ENCODE data around the gene RNLS.

The RNLS gene

DNA sequence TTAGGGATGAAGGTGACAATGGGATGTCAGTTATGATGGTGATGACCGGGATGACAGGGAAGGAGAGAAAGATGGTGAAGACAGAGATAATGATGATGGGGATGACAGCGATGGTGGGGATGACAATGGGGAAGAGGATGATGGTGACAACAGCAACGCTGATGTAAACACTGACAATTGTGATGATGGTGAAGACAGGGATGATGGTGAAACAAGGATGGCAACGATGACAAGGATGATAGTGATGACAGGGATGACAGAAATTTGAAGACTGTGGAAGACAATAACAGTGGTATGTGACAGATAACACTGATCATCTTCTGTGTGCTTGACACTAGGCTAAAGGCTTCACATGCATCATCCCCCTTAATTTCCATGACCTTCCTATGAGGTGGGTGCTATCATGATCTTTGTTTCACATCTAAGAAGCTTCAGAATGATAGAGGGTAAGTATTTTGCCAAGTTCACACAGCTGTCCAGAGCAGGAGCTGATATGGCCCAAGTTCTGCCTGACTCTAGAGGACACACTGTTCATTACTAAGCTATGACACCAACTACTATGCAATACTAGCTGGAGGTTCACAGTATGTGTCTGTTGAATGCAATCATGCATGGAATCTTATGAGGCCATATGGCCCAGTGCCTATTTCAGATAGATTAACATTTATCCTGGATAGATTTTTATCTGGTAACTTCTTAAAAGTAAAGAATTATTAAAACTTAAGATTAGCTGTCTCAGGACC, 105.6 kb downstream of the RNLS start:
- DNase-seq (ENCODE audit: low read depth in 3 of 3) = no peak

- DNase-seq (ENCODE audit: low read depth in 3 of 3) = no peak
These were observed 108.0 kb downstream of the RNLS start for GRCh38 chr10:88474884-88475844.

DNA sequence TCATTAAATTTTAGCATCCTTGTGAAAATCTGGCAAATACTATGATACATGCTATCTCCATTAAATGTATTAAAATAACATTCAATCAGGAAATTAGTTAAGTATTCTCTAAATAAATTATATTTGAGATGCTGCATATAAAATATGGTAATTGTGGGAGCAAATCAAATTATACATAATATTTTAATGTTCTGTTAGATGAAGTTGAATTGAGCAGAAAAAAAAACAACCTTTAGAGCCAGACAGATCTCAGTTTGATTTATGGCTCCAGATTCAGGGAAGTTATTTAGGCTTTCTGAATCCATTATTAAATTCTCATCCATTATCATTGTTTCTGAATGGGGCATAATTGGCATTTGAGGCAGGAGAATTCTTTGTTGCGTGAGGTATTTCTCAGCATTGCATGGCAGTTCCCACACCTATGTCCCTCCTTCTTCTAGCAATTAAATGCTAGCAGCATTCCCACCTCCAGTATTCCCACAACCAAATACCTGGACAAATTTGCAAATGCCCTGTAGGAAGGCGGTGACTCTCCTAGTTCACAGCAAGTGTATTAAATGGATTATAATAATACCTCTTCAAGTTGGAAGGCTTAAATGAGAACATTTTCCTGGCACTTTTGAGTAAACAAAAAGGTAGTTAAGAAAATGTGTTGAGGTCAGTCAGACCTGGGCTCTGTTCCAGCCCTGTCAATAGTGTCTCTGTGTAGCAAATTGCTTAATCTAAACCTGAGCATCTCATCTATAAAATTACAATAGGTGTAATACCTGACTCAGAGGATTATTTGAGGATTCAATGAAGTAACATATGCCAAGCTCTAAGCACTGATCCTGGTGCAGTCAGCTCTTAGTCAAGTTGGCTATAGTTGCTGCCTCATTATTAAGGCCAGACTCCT, 108.9 kb downstream of the RNLS start:
- DNase-seq (ENCODE audit: low read depth in 3 of 3) = no peak

- DNase-seq (ENCODE audit: low read depth in 3 of 3) = no peak
These were observed 110.6 kb downstream of the RNLS start for GRCh38 chr10:88472540-88472939.

GRCh38 chr10:88471899-88472298, 111.2 kb downstream of the RNLS start:
- DNase-seq (ENCODE audit: low read depth in 3 of 3) = no peak

DNA sequence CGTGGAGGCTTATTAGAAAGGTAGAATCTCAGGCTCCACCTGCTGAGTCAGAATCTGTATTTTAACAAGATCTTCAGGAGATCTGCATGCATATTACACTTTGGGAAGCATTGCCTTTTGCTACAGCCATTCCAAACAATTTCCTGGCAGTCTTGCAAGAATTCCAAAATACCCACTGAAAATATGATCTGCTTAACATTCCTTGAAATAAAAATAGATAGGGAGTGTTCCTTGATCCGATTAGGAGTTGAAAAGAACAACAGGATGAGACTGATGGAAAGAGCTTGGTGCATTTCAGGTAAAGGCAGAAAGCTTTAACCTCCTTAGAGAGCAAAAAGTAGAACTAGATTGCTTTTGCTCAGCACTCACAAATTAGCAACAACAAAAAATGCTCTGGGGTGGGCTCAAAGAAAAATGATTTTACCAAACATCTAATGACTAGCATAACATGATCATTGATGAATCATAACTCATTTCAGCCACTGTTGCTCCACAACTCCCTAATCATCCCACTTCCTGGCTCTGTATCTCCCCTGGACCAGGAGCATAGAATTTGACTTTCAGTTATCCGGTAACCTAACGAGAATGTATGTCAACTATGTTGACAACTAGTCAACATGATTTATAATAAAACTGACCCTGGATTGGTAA, 115.2 kb downstream of the RNLS start:
- DNase-seq (ENCODE audit: low read depth in 3 of 3) = no peak

GRCh38 chr10:88466786-88467185, 116.3 kb downstream of the RNLS start:
- DNase-seq (ENCODE audit: low read depth in 3 of 3) = no peak

DNA sequence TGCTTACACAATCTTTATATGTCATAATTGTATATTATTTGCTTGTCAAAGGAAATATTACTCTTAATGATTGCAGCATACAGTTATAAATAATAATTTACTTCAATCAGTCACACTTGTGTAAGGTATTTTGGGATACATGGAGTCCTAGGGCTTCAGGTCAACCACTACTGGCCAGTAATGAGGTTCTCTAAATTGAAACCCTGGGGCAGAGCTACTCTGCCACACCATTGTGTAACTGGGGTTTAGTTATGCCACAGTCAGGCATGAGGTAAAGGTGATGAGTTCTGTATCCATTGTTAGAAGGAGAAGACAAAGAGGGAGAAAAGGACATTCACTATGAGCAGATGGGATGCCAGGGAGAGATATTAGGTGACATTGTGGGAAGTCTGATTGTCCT, 117.4 kb downstream of the RNLS start:
- no peak for DNase-seq (ENCODE audit: low read depth in 3 of 3)

DNA sequence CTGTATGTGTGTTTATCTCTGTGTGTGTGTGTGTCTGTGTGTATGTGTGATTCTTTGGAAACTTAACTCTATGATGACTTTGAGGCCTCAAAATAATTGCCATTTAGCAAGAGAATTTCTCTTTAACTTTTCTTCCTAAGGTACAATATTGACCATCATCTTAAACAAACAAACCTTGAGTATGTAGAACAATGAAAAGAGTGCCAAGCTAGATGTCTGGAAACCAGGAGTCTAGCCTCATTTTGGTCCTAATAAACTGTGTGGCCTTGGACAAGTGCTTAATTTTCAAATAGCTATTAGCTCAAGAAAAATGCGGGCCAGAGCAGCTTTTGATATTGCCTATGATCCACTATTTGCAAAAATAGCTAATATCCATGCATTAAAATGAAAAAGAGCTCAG, 119.3 kb downstream of the RNLS start:
- DNase-seq (ENCODE audit: low read depth in 3 of 3) = no peak

- no peak for DNase-seq (ENCODE audit: low read depth in 3 of 3)
These were observed 121.7 kb downstream of the RNLS start for GRCh38 chr10:88461426-88461825.

DNA sequence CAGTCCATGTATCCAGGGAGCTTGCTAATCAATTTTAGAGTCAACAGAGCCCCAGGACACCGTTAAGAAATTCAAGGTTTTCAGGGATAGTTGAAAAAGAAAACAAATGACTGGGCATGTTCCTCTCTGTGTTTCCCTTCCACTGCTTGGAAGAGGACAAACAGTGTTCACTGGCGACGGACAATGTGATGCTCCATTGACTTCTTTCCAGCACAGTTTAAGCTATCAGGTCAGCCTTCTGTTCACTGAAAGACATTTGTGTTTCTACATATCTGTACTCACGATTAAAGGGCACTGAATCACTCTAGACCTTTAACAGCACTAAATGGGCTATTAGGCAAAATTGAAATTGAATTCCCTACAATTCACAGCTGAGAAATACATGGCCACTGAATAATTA, 123.6 kb downstream of the RNLS start:
- no peak for DNase-seq (ENCODE audit: low read depth in 3 of 3)

- DNase-seq (ENCODE audit: low read depth in 3 of 3) = no peak
These were observed 124.9 kb downstream of the RNLS start for GRCh38 chr10:88458209-88458608.

DNA sequence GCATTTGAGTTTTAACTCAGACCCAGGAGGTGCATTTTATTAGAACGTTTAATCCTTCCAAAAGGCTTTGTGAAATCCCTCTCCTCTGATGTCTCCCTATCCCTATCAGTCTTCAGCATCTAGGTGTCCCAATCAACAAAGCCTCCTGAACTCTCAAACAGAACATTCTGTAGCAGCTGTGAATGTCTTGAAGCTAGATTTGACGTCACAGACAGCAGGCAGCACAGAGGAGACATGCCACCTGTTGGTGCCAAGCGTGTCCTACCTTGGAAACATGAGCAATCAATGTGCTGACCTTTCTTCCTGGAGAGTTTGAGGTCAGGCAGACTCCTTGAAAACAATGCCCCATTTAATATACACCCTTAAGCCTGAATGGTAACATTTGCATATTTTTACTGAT, 125.5 kb downstream of the RNLS start:
- no peak for DNase-seq (ENCODE audit: low read depth in 3 of 3)

- DNase-seq (ENCODE audit: low read depth in 3 of 3) = no peak
These were observed 126.4 kb downstream of the RNLS start for GRCh38 chr10:88456730-88457129.

GRCh38 chr10:88455831-88456230, 127.3 kb downstream of the RNLS start:
- DNase-seq (ENCODE audit: low read depth in 3 of 3) = no peak

DNA sequence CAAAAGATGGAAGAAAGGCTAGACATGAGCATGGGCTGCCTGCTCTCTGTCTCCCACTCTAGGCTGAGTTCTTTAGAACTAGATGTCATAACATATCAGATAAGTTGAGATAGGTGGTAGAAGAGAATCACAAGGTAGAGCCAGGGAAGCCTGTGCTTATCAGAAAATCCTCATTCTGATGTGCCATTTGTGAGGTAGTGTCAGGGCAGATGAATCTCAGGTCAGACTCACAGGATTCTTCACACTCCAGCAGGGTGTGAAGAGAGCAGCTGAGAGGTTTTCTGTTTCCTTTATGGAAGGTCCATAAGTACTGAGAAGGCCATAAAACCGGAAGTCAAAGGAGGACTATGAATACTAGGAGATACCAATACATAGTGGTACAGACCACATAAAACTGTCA, 132.9 kb downstream of the RNLS start:
- DNase-seq (ENCODE audit: low read depth in 3 of 3) = no peak

DNA sequence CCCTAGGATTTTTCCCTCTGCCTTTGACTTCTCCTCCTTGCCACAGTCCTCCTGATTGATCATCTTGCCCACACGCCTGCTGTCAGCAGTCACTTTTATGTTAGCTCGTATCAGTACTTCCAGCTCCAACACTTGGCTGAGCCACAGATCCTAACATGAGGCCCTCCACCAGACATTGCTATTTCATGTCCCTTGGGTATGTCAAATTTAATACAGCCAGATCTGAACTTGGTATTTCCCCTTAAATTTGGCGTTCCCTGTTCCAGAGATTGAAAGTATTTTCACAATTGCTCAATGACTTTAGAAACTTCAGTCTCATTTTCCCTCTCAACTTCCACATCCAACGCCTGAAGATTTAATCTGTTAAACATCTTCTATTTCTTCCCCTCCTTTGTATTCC, 140.4 kb downstream of the RNLS start:
- DNase-seq (ENCODE audit: low read depth in 3 of 3) = no peak

GRCh38 chr10:88440541-88440940, 142.6 kb downstream of the RNLS start:
- DNase-seq (ENCODE audit: low read depth in 3 of 3) = no peak

GRCh38 chr10:88439932-88440331, 143.2 kb downstream of the RNLS start:
- no peak for DNase-seq (ENCODE audit: low read depth in 3 of 3)

- DNase-seq (ENCODE audit: low read depth in 3 of 3) = no peak
These were observed 145.7 kb downstream of the RNLS start for GRCh38 chr10:88437411-88437810.

DNA sequence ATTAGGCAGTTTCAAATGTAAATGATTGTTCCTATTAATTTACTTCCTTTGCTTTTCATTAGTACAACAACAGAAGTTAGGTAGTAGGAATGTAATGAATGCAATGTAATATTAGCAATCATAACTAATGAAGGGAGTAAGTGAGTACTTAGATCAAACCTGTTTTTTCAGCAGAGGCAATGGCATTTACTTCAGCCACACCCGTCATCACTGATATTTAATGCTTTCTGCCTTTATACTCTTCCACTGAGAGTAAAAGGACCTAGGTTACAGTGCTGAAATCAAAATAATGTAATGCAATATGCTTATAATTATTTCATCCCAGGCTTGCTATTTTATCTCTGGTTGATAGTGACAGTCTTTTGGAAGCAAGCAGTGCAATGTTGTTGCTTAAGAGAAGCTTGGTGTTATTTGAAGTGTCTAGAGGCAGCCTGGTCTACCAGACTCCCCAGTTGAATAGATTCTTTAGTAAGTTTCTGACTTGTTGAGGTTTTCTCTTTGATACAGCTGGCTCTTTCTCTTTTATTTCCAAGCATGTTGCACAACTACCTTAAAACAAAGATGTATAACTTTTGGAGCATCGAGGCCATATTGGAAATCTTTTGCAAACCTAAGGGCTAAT, 149.4 kb downstream of the RNLS start:
- no peak for DNase-seq (ENCODE audit: low read depth in 3 of 3)
